Endodermal cell (in vitro differentiated cells): Measurements from ENCODE around the gene NDUFV1. TPM values are rescaled to one million over a fixed set of nuclear protein-coding genes. Genes with fewer than 3 reads are reported as not detected.

Source experiments
- DNase-seq: peaks from one replicate; pipeline ENCODE4 v3.0.0-alpha.2; 2017
- H3K27ac ChIP-seq: 2 replicates; pipeline ENCODE4 v1.5.1; 2013; ENCODE audit warnings: mild to moderate bottlenecking, low read depth, low read length, moderate library complexity
- H3K27me3 ChIP-seq: 2 replicates; pipeline ENCODE4 v1.6.1; 2013; ENCODE audit warnings: mild to moderate bottlenecking, low read length, moderate library complexity; ENCODE audit not compliant: insufficient read depth, control insufficient read depth, poor library complexity, severe bottlenecking
- H3K36me3 ChIP-seq: 2 replicates; pipeline ENCODE4 v1.7.0; 2013; ENCODE audit warnings: mild to moderate bottlenecking, low read length, moderate library complexity; ENCODE audit not compliant: control insufficient read depth, insufficient read depth
- H3K4me1 ChIP-seq: one replicate; pipeline ENCODE4 v1.7.0; 2013; ENCODE audit warnings: low read length; ENCODE audit not compliant: control insufficient read depth, insufficient read depth
- H3K4me3 ChIP-seq: 2 replicates; pipeline ENCODE4 v1.5.1; 2013; ENCODE audit warnings: mild to moderate bottlenecking, low read length, moderate library complexity
- H3K9ac ChIP-seq: 2 replicates; pipeline ENCODE4 v1.6.1; 2013; ENCODE audit warnings: mild to moderate bottlenecking, low read length, moderate library complexity; ENCODE audit not compliant: poor library complexity, severe bottlenecking; ENCODE audit errors: extremely low read depth
- H3K9me3 ChIP-seq: 2 replicates; pipeline ENCODE4 v1.6.1; 2013; ENCODE audit warnings: mild to moderate bottlenecking, low read length, moderate library complexity; ENCODE audit not compliant: control insufficient read depth
- H3K27ac Mint-ChIP-seq: 2 replicates; pipeline ENCODE4 v1.8.0; 2020; ENCODE audit warnings: mixed read lengths
- H3K27me3 Mint-ChIP-seq: 2 replicates; pipeline ENCODE4 v1.8.0; 2021; ENCODE audit warnings: mild to moderate bottlenecking, mixed read lengths; ENCODE audit not compliant: insufficient read depth
- H3K36me3 Mint-ChIP-seq: 2 replicates; pipeline ENCODE4 v1.8.0; 2020; ENCODE audit warnings: low read depth, mixed read lengths
- H3K4me1 Mint-ChIP-seq: 2 replicates; pipeline ENCODE4 v1.8.0; 2020; ENCODE audit warnings: mixed read lengths
- H3K4me3 Mint-ChIP-seq: 2 replicates; pipeline ENCODE4 v1.8.0; 2020; ENCODE audit warnings: mild to moderate bottlenecking, moderate library complexity, mixed read lengths
- H3K9me3 Mint-ChIP-seq: 2 replicates; pipeline ENCODE4 v1.8.0; 2020; ENCODE audit warnings: mild to moderate bottlenecking, mixed read lengths
- WGBS, 2 experiments: methylation state at CpG; one replicate each; pipeline versions ENCODE4 v1.1.5 to v1.1.7; 2013; ENCODE audit warnings: missing lambda C conversion rate in 2 of 2, mixed read lengths in 1 of 2; ENCODE audit not compliant: insufficient coverage in 1 of 2, insufficient read length in 1 of 2; 5-methylcytosine and 5-hydroxymethylcytosine counted together
- total RNA-seq, 2 donors: library from RNA; stranded (reverse); fragmentation: NEBNext Ultra II Directional in 1 of 2; extraction: Animal tissue kit (Norgen Biotek cat#: 25700) in 1 of 2; gene quantifications; 2 replicates in 1 of 2; 3 replicates in 1 of 2; pipeline ENCODE4 v1.2.1, GENCODE V29; 2021
- TF ChIP-seq, protein P1 (sequence below): fragments of 200-600 bp; sonication (generic); conservative IDR thresholded peaks from 2 replicates; pipeline ENCODE4 v1.5.0; 2021; ENCODE audit warnings: antibody characterized with exemption, mild to moderate bottlenecking

The NDUFV1 gene
- total RNA-seq, 2 donors from 2014 or later = 135 to 160 TPM

DNA sequence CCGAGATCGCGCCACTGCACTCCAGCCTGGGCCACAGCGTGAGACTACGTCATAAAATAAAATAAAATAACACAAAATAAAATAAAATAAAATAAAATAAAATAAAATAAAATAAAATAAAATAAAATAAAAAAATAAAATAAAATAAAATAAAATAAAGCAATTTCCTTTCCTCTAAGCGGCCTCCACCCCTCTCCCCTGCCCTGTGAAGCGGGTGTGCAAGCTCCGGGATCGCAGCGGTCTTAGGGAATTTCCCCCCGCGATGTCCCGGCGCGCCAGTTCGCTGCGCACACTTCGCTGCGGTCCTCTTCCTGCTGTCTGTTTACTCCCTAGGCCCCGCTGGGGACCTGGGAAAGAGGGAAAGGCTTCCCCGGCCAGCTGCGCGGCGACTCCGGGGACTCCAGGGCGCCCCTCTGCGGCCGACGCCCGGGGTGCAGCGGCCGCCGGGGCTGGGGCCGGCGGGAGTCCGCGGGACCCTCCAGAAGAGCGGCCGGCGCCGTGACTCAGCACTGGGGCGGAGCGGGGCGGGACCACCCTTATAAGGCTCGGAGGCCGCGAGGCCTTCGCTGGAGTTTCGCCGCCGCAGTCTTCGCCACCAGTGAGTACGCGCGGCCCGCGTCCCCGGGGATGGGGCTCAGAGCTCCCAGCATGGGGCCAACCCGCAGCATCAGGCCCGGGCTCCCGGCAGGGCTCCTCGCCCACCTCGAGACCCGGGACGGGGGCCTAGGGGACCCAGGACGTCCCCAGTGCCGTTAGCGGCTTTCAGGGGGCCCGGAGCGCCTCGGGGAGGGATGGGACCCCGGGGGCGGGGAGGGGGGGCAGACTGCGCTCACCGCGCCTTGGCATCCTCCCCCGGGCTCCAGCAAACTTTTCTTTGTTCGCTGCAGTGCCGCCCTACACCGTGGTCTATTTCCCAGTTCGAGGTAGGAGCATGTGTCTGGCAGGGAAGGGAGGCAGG is 23.2 kb upstream of the NDUFV1 start, which contains the start of gene GSTP1:
Gene GSTP1, plus strand, starts transcription at position 566 of the 958 bp plus-strand sequence. Its CDS starts 32 bp downstream, at position 598.
- peak; percentile 95 for DNase-seq
- 0 to 3% methylated on average over 13 to 79 of the region's 81 CpGs for WGBS, 2 experiments
- peaks cover 3% of the 10 kb centered on the region for H3K9me3 Mint-ChIP-seq
- TF ChIP-seq, protein P1, sequence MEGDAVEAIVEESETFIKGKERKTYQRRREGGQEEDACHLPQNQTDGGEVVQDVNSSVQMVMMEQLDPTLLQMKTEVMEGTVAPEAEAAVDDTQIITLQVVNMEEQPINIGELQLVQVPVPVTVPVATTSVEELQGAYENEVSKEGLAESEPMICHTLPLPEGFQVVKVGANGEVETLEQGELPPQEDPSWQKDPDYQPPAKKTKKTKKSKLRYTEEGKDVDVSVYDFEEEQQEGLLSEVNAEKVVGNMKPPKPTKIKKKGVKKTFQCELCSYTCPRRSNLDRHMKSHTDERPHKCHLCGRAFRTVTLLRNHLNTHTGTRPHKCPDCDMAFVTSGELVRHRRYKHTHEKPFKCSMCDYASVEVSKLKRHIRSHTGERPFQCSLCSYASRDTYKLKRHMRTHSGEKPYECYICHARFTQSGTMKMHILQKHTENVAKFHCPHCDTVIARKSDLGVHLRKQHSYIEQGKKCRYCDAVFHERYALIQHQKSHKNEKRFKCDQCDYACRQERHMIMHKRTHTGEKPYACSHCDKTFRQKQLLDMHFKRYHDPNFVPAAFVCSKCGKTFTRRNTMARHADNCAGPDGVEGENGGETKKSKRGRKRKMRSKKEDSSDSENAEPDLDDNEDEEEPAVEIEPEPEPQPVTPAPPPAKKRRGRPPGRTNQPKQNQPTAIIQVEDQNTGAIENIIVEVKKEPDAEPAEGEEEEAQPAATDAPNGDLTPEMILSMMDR = peak; percentile 94
- H3K27ac Mint-ChIP-seq = peak within 1 kb of the TSS; percentile 95
- peaks cover 44% of the 10 kb centered on the region for H3K4me1 Mint-ChIP-seq
- no peaks in the 10 kb centered on the region for H3K9me3 ChIP-seq
- peak within 1 kb of the TSS; percentile 89 for H3K27ac ChIP-seq
- H3K27me3 ChIP-seq = no peaks in the 10 kb centered on the region
- H3K36me3 ChIP-seq = peaks cover 40% of the 10 kb centered on the region
- H3K4me3 ChIP-seq = peak within 1 kb of the TSS; percentile 92
- peak within 1 kb of the TSS; percentile 92 for H3K9ac ChIP-seq
- no peaks in the 10 kb centered on the region for H3K4me1 ChIP-seq
- peaks cover 2% of the 10 kb centered on the region for H3K27me3 Mint-ChIP-seq
- H3K4me3 Mint-ChIP-seq = peak within 1 kb of the TSS; percentile 86
- peaks cover 39% of the 10 kb centered on the region for H3K36me3 Mint-ChIP-seq

DNA sequence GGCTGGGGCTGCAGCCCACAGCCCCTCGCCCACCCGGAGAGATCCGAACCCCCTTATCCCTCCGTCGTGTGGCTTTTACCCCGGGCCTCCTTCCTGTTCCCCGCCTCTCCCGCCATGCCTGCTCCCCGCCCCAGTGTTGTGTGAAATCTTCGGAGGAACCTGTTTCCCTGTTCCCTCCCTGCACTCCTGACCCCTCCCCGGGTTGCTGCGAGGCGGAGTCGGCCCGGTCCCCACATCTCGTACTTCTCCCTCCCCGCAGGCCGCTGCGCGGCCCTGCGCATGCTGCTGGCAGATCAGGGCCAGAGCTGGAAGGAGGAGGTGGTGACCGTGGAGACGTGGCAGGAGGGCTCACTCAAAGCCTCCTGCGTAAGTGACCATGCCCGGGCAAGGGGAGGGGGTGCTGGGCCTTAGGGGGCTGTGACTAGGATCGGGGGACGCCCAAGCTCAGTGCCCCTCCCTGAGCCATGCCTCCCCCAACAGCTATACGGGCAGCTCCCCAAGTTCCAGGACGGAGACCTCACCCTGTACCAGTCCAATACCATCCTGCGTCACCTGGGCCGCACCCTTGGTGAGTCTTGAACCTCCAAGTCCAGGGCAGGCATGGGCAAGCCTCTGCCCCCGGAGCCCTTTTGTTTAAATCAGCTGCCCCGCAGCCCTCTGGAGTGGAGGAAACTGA is 22.4 kb upstream of the NDUFV1 start:
- H3K4me3 ChIP-seq = peak overlapping the region; percentile 92
- peak overlapping the region; percentile 89 for H3K27ac ChIP-seq
- H3K27me3 ChIP-seq = no peaks in the 10 kb centered on the region
- Mint-ChIP-seq H3K36me3 (peaks cover 45% of the 10 kb centered on the region), H3K27me3 (peaks cover under 1% of the 10 kb centered on the region), H3K9me3 (peaks cover 3% of the 10 kb centered on the region), H3K4me3 (peak overlapping the region; percentile 86), H3K4me1 (peaks cover 42% of the 10 kb centered on the region), H3K27ac (peak overlapping the region; percentile 92)
- TF ChIP-seq, protein P1 = no peak
- H3K9me3 ChIP-seq = no peaks in the 10 kb centered on the region
- WGBS, 2 experiments = 13 to 31% methylated on average over 12 to 33 of the region's 33 CpGs
- H3K36me3 ChIP-seq = peaks cover 40% of the 10 kb centered on the region
- DNase-seq = peak; percentile 70
- H3K9ac ChIP-seq = peak overlapping the region; percentile 92
- no peaks in the 10 kb centered on the region for H3K4me1 ChIP-seq
